HFF-Myc (cell line): Measurements from ENCODE around the gene ZNF485.
A peak's percentile ranks its signal among the peaks of the same experiment; 100 is the strongest.

Experiments
- DNase-seq: peaks from one replicate; pipeline ENCODE4 v3.0.0-alpha.2; 2011; ENCODE audit warnings: low read depth; ENCODE audit errors: extremely low read depth
- H3K4me3 ChIP-seq: replicated peaks from 2 replicates; pipeline ENCODE4 v1.5.1; 2011; ENCODE audit warnings: low read depth, mild to moderate bottlenecking, control low read depth, low read length
- CTCF ChIP-seq: IDR thresholded peaks from 2 replicates; pipeline ENCODE4 v1.5.1; 2012; ENCODE audit warnings: mild to moderate bottlenecking, low read depth, low read length, control low read depth; ENCODE audit errors: missing control alignments

Gene ZNF485

DNA sequence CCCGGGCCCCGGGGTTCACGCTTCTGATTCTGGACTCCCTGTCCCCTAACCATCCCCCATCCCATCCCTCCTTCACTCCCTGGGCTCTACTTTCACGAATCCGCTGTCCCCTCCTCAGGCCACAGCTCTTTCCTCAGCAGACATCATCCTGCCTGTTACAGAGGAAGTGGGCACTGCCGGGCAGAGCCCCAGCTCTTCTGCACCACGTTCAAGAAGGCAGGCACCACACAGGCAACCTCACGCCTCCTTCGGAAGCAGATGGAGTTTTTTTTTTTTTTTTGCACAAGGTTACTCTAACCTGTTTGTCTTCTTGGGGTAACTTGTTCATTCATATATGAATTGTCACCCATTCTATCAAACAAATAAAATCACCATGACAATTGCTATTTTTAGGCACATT is 60.3 kb downstream of the ZNF485 start:
- DNase-seq: no peak
- no peak for TF ChIP-seq CTCF
- H3K4me3 ChIP-seq: no peak overlapping the region

DNA sequence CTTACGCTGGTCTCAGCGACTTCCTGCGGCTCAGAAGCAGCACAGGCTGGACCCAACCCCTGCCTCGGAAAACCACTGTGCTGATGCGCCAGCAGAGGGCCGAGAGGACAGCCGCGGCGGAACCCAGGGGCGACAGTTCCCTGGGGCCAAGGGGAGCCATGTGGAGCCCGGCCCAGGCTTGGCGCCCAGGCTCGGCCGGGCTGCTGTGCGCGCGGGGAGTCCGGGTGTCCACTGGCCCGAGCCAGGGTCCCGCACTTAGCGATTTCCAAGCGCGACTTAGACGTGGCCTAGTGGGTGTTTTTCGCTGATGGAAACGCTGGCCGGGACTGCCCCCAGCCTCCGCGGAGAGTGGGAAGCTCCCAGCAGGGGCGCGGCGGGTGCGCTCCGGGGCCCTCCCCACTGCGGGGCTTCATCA is 61.1 kb downstream of the ZNF485 start:
- peak; percentile 38 for TF ChIP-seq CTCF
- H3K4me3 ChIP-seq: peak overlapping the region; percentile 12; the same call in 1 of the 2 replicates
- DNase-seq: no peak
